Right forelimb (tissue), 1 donor: ENCODE data around the gene ABCG1.

Experiments
- DNase-seq: peaks from one replicate; pipeline ENCODE4 v3.0.0-alpha.2; 2018

Gene ABCG1

DNA sequence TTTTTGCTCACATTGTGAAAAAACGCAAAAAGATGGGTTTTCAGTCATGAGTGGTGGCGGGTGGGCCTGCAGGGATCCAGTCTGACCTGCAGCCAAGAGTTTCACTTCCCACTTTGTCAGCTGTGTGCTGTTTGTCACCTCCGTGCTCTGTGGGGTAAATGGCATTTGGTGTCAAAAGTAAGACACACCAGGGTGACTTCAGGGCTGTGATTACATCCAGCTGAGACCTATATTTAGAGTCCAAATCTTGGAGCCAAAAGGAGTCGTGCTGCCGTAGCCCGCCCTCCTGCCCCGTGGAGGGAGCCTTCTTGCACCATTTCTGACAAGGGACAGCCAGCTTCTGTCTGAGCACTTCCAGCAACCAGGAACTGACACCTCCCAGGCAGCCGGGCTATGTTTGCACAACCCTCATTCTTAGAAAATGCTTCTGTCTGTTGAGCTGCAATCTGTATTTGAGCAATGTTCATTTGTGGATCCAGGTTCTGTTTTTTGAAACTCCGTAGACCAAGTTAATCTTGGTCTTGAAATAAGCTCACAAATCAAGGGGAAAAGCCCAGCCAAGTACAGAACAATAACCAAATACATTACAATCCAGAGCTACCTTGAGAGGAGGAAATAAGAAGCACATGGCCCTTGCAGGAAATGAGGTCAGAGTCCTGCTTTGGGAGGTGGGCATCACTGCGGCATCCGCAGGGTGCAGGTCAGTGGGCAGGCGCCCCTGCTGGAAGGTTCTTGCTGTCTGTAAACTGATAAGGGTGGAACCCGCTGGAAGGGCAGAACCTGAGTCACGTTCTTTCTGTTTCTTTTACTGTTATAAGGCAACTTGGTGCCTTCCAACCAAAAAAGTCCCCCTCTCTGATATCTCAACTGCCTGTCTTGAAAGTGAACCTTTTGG lies 14.4 kb downstream of the ABCG1 start:
- peak; percentile 58 for DNase-seq

DNA sequence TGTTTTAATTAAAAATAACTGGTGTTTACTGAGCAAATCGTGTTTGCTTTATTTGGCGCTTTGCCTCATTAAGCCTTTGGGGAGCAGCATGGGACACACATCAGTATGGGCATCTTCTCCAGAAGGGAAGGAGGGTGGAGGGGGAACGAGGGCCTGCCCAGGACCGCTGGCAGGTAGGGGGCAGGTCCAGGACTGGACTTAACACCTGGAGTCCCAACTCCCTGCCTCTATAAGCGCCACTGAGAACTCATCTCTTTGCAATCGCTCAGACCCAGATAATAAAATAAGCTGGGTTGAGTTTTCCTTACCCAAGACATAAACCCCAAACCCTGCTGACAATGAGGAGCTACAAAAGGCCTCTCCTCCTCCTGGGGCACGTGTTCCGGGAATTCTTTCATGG lies 15.1 kb downstream of the ABCG1 start:
- DNase-seq: no peak

DNA sequence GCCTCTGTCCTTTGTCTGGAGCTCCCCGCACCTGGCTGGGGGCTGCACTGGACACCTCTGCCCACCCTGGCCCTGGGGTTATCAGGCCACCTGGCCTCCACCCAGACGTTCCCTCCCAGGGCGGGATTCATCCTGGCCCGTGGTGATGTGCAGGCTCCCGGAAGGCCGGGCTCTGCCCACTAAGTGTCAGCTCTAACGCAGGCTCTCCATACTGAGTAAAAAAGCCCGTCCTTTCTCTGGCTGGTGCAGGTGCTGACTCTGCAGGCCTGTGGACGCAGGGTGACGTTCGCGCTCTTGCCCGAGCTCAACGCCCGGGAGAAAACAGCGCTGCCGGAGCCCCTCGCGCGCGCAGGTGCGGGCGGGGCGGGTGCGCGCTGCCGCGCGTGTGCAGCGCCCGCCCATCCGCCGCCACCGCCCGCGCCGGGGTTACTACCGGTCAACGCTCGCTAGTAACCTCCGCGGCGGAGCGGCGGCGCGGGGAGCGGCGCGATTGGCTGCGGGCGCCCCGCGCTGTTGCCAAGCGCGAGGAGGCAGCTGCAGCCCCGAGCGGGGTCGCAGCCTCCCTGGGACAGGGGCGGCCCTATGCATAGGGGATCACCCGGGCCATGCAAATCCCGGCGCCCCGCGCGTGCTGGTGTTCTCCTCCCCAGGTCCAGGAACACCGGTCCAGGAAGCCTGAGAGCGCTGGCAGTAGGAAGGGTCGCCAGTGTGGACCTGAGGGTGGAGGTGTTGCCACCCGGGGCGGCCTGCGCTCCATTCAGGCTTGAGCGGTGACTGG lies 15.7 kb downstream of the ABCG1 start:
- DNase-seq: peak; percentile 82

DNA sequence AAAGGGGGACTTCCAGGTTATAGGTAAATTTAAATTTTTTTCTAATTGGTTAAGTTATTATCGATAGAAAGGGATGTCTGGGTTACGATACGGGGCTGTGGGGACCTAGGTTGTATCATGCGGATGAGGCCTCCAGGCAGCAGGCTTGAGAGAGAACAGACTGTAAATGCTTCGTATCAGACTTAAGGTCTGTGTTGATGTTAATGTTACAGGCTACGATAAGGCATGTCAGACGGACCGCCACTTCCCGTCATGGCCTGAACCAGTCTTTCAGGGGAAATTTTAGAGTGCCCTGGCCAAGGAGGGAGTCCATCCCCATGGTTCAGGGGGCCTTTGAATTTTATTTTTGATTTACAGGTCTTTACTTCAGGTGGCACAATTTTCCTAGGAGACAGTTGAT lies 16.7 kb downstream of the ABCG1 start:
- no peak for DNase-seq

DNA sequence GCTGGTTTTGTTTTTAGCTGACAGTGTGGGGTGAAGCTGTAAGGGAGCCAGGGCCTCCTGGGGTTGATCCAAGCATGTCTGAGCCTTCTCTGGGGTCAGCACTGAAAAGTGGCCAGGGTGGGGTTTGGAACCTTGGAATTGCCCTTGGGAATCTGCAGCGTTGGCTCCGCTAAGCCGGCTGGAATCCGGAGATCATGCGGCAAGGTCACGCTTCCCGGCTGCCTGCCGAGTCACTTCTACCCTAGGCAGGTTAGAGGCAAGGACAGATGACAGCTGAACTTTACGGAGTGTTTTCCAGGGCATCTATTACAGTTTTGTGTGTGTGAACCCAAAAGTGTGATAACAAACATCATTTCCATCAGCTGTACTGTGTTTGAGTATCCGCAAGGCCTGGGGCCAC lies 17.1 kb downstream of the ABCG1 start:
- no peak for DNase-seq

DNA sequence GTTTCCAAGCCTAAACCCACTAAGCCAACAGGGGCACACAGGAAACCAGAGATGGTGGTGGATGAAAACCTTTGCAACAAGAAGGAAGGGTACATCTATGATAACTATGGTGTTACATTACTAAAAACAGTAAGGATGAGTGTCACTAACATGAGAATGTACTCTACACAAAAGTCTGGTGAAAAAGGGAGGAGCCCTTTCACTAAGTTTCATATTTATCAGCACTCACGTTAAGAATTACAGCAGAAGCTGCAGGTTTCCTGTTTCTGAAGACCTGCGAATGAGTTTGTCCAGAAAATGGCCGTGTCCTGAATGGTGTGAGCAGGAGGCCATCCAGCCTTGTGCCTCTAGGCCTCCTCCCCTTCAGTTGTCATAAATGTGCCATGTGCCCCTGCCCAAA lies 17.8 kb downstream of the ABCG1 start:
- DNase-seq: no peak

DNA sequence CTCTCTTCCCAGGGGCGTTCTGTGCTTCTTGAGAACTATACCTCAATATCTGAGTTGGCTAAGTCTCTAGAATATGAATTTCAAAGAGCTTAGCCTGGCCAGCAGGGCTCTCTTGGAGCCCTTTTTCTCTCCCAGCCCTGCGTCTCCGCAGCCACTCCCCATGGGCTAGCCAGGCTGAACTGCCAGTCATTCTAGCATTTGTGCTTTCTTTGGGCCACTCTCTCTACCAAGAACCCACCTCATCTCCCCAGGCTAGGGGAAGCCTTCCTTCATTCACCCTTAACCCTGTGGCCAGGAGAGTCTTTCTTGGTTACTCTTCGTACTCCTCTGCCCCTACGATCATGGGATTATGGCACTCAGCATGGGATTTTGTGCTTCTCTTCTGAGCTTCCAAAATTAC lies 18.2 kb downstream of the ABCG1 start:
- DNase-seq: no peak

DNA sequence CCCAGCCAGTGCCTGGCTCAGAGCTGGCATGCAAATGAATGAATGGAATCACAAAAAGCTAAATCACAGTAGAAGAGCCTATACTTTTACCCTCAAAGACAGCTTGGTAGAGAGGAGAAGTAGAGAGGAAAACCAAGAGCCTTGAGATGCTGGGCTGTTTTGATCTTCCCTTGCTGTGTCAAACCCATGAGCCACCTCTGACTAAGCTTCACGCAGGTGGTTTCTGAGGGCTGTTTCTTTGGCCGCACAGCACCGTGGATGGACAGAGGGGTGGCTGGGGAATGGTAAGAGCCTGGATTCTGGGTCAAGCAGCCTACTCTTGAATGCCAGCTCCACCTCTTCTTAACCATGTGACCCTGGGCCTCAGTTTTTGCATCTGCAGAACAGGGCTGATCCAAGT lies 18.6 kb downstream of the ABCG1 start:
- no peak for DNase-seq

DNA sequence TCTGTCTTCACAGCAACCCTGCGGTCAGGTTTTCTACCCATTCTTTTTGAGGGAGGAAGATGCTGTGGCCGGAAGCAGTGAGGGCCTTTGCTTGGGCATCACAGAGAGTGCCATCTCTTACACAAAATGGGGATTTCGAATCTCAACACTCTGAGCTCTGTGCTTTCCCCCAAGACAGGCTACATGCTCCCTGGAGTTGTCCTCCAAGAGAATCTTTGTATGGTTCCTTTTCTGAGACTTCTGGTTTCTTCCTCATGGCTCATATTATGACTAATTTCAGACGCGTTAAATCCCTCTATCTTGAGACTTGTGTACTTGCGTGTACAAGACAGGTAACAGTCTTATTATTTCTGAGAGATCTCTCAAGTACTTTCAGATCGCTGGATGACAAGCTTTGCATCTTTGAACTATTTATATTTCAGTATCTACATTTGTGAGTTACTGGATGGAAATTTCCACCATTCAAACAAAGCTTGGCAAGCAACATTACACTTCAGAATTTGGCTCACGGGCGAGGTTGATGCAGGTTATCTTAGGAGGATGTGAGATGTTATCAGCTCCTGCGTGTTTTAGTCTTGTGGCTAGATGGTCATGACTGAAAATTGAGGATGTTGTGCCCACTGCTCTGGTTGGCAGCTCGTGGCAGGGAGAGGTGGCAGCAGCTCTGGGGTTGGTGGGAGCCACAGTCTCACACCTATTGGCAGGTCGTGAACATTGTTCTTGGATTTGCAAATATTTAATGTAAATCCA lies 19.4 kb downstream of the ABCG1 start:
- no peak for DNase-seq

DNA sequence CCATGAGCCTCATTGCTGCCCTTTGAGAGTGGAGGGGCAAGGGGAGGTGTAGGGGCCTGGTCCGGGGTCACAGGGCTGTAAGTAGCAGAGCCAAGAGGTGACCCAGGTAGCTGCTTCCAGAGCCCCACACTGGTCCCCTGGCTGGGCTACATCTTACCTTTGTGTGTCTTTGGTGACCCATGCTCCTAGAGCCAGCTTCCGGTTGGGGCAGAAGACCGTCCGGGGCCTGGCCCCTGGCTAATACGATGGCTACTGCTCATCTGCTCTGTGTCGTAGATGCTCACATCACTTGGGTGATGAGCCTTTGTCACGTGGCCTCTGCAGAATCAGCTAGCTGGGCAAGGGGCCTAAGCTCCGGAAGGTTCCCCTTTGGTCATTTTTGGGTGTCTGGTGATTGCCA lies 20.6 kb downstream of the ABCG1 start:
- DNase-seq: no peak

DNA sequence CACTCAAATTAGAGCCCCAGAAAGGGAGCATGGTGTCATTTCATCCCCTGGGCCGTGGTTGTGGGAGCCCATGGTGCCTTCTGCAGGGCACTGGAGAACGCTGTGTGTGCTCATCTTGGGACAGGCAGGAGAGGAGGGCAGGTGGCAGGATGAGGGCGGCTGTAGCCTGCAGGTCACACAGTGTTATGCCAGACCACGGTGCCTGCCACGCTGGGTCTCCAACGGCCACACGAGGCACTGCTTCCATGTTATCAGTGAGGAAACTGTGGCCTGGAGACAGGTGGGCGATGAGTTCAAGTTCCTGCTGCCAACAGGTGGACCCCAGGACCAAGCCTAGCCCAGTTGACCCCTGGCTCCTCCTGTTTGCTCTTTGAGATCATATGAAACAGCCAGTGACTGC lies 21.0 kb downstream of the ABCG1 start:
- no peak for DNase-seq

DNA sequence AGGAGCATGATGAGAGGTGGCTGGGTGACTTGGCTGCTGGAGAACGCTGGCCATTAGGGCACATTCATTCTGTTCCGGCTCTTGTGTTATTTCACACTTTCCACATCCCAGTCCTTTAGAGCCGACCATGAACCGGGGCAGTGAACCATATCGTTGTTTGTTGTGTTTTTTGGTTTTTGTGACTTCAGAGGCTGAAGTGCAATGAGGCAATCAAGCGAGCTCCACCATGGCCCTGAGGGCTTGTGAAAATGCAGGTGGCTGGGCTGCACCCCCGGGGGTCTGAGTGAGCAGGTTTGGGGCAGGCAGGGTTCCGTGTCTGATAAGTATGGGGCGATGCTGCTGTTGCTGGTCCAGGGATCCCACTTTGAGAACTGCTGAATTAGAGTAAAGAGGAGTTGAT lies 23.7 kb downstream of the ABCG1 start:
- DNase-seq: no peak

DNA sequence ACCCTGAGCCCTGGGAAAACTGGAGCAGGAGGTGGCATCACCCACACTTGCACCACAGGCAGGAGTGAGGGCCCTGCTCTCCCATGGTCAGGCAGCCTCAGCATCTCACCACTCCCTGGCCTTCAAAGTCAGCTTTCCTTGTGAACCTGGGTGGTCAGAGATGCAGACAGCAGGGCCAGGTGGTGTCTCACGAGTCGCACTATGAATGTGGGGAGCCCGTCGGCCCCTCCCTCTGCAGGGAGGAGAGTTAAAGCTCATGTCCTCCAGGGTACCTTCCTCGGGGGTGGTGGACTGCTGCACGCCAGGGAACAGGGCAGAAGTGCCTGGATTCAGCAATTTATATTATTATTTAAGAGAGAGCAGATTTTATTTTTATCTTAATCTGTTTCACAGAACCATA lies 24.1 kb downstream of the ABCG1 start:
- no peak for DNase-seq

DNA sequence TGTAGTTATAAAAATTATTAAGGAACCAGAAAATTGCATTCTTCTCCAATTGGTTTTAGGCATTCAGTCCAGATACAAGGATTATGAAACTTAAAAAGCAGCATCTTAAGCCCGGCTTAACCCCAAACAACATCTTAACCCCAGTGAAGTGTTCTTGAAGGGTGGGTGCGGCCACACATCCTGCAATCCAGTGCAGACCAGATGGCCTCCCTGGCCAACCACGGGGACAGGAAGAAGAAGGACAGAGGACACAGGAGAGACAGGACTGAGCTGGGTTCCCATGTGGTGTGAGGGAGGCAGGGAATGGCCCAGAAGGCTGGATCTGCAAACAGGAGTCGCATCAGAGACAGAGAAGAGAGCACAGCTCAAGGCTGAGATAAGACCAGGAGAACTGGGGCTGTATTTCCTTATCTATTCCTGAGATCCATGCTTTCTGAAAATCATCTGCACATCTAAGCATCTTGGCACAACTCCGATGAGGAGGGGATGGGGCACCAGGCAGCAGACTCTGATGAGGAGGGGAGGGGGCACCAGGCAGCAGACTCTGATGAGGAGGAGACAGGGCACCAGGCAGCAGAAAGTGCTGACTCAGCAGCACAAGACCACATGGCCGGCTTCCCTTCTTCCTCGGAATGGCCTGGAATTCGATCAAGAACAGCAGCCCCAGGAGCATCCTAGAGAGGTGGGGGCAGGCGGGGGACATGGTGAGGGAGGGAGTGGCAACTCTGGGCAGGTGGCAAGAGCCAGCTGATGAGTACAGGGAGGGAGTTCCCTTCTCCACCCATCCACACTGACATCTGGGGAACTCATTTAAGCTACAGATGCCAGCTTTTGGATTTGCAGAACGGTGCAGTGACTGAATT lies 26.6 kb downstream of the ABCG1 start:
- DNase-seq: peak; percentile 66

DNA sequence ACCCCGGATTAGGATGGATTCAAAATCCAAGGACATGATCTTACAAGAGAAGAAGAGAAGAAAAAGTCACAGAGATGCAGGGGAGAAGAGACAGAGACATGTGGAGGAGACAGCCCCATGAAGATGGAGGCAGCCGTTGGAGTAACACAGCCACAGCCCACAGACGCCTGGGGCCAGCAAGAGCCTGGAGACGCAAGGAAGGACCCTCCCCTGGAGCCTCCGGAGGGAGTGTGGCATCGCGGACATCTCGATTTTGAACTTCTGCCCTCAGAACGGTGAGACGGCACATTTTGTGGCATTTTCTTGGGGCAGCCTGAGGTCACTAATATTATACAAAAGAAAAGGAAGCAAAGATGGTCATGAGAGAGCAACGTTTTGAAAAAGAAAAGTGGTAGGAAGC lies 28.8 kb downstream of the ABCG1 start:
- no peak for DNase-seq

DNA sequence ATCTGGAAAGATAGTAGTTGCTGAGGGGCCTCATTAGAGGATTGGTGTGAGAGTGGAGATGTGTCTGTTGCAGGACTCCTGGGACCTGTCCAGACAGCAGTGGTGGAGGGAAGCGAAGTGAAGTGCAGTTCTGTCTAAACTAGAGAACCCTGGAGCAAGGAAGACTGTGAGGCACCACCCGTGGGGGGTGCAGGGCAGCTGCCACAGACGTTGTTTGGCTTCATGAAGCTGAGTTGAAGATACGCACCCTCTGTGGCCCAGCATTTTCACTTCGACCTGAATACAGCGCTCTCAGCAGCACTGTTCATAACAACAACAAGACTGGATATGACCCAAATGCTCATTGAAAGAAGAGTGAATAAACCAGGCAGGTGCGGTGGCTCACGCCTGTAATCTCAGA lies 29.3 kb downstream of the ABCG1 start:
- DNase-seq: no peak

DNA sequence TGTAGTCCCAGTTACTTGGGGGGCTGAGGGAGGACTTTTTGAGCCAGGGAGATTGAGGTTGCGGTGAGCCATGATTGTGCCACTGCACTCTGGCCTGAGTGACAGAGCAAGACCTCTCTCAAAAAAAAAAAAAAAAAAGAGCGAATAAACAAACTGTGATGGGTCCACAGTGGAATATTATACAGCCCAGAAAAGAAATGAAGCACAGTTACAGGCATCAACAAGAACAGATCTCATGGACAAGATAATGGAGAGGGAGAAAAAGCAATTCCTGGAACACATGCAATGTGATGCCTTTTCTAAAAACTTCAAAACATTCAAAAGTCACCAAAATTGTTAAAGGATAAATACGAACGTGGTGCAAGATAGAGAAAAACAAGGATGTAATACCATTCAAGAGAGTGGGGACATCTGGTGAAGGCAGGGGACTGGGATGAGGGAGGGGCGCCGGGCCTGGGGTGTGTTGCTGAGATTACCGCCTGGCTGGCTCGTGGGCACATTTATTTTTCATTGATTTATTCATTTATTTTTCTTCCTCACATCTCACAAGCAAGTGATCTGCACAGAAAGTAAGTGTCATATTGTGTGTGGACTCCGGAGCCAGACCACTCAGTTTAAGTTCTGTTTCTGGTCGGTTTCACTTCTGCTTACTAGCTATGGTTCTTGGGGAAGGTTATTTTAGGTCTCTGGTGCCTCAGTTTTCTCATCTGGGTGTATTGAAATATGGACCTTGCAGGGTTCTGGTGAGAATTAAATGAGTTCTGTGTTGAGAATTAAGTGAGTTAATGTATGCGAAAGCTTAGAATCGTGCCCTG lies 30.1 kb downstream of the ABCG1 start:
- no peak for DNase-seq

DNA sequence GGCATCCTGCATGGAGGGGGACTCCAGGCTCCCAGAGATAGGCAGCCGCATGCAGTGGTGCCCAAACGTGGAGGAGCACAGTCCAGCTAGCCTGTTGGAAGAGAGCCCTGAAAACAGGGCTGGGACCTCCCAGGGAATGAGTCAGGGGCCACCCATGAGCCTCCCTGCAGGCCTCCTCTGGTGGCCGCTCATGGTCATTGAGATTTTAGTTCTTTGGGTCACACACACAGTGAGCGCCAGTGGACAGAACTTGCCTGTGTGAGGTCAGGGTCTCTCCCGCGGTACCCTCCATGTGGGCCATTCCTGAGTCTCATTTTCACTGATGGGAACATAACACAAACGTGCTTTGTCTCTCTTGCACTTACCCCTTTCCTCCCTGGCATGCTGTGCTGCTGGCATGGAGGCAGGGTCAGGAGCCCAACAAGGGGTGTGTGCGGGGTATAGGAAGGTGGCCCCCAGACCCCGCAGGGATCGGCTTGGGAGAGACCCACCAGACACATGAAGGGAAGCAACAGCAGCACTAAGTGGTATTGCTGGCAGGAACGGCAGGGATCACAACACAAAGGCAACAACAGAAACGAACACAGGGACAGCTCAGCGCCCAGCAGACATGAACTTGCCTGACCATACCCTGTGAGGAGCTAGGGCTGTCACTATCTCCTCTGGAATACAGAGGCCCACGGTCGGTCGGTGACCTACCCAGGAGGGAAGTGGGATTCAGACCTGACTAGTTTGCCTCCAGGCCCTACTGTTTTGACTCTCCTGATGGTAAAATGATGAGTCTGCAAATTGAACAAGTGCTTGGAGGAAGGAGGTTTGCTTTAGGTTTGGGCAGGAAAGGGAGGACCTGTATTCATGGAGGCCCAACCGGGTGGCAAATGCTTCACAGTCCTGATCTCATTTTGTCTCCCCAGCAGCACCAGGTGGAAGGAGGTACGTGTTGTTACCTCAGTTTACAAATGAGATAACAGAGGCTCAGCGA lies 31.8 kb downstream of the ABCG1 start:
- no peak for DNase-seq

DNA sequence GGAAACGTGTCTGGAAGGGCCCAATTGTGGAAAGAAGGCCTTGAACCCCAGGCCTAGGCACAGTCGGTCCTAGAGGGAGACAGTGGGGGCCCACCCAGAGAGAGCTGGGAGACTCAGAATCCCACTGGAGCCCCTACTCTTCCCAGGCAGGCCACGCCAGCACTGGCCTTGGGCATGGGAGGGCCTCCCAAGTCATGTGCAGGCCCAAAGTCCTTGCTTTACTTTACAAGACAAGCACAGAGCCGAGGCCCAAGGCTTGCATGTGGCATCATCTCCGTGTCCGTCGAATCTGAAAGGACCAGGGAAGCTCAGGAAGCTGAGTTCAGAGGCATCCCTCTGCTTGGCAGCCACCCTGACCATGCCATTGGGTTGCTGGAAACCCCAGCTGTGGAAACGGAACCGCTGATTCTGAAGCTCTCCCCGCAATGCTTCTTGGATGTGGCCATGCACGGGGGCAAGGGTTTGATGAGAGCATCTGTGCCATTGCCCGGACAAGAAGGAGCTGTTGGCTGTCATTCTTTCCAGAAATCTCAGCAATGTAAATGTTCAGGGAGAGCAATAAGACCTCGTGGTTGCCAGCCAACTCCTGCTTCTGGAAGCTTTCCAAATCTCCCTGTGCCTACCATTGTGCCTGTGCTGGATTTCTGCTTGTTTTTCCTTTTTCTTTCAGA lies 32.8 kb downstream of the ABCG1 start:
- DNase-seq: no peak

DNA sequence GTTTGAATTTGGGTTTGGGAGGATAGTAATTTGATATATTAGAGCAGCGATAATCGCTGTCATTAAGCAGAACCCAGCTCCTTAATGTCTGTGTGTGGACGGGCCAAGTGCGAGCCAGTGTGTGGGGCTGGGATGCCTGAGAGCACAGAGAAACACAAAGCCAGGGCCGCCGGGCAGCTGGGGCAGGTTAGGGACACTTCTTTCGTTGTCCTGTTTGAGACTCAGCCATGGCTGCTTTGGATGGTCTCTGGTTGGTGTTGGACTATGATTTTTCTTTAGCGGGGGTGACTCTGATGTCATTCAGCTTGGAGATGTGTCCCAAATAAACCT lies 33.4 kb downstream of the ABCG1 start:
- no peak for DNase-seq
